Suprapubic skin (tissue), 4 donors: ENCODE results near the gene RPL10A. TPM values are rescaled to one million over a fixed set of nuclear protein-coding genes. Genes with fewer than 3 reads are reported as not detected.

ENCODE experiments used
- DNase-seq, 2 donors: peaks; one replicate each; pipeline ENCODE4 v3.0.0-alpha.2; 2019; ENCODE audit warnings: low spot score in 2 of 2
- H3K27ac ChIP-seq: fragments of 200-600 bp; sonication (generic); one replicate; pipeline ENCODE4 v1.5.1; 2019
- H3K27me3 ChIP-seq: fragments of 200-600 bp; sonication (generic); one replicate; pipeline ENCODE4 v1.5.1; 2019
- H3K36me3 ChIP-seq: fragments of 200-600 bp; sonication (generic); one replicate; pipeline ENCODE4 v1.5.1; 2019
- H3K4me1 ChIP-seq: fragments of 200-600 bp; sonication (generic); one replicate; pipeline ENCODE4 v1.5.1; 2019
- H3K4me3 ChIP-seq: fragments of 200-600 bp; sonication (generic); one replicate; pipeline ENCODE4 v1.5.1; 2019; ENCODE audit warnings: mild to moderate bottlenecking
- H3K9me3 ChIP-seq: fragments of 200-600 bp; sonication (generic); one replicate; pipeline ENCODE4 v1.5.1; 2019
- EP300 ChIP-seq: sonication (generic); formaldehyde crosslinking; IDR thresholded peaks from one replicate; pipeline ENCODE4 v1.6.1; 2017; ENCODE audit warnings: antibody characterized with exemption
- POLR2A ChIP-seq, 2 donors: fragments of 450-650 bp; IDR thresholded peaks; one replicate each; pipeline ENCODE4 v1.6.1; 2017; ENCODE audit warnings: antibody characterized with exemption in 2 of 2, mild to moderate bottlenecking in 2 of 2, moderate library complexity in 2 of 2
- POLR2AphosphoS5 ChIP-seq, 3 donors: sonication (generic); formaldehyde crosslinking; IDR thresholded peaks; one replicate each; pipeline ENCODE4 v1.6.1; 2017; ENCODE audit warnings: antibody characterized with exemption in 3 of 3
- WGBS: methylation state at CpG from one replicate; pipeline ENCODE4 v1.1.5; 2018; 5-methylcytosine and 5-hydroxymethylcytosine counted together
- total RNA-seq, 4 donors: library from RNA; depleted of rRNA; stranded (reverse); fragments of >200 nt; gene quantifications; one replicate each; pipeline ENCODE4 v1.1.0, GENCODE V29; 2016
- TF ChIP-seq, protein P1 (sequence below), 2 donors: fragments of 200-600 bp in 1 of 2; fragments of 450-650 bp in 1 of 2; sonication (generic) in 1 of 2; IDR thresholded peaks; one replicate each; pipeline ENCODE4 v1.5.1; 2016 to 2019; ENCODE audit warnings: antibody characterized with exemption in 2 of 2, mild to moderate bottlenecking in 1 of 2, moderate library complexity in 1 of 2

Gene RPL10A
- total RNA-seq, 4 donors from 2014 or later, result 1,092 to 2,148 (median 1,858) TPM

DNA sequence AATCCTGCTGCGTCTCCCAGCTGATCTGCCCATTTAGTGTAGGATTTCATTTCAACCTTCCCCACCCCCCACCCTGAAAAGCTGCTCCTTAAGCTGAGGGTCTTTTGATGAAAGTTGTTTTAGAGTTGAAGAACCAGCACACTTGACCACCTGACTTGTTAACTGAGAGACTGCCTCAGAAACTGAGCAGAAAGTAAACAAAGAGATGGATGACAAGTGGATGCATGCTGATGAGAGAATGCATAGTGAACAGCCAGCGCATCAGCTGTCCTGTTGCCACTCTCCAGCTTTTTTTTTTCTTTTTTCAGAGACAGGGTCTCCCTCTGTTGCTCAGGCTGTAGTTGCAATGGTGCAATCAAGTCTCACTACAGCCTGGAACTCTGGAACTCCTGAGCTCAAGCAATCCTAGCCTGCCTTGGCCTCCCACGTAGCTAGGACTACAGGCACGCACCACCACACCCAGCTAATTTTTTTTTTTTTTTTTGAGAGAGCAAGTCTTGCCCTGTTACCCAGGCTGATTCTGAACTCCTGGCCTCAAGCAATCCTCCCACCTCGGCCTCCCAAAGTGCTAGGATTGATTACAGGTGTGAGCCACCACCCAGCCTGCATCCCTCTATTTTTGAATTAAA lies 9.5 kb downstream of the RPL10A start:
- TF ChIP-seq POLR2A (IDR thresholded peaks at IDR 0.05) (no peak), POLR2AphosphoS5 (IDR thresholded peaks at IDR 0.05) (no peak), EP300 (no peak)
- TF ChIP-seq, protein P1, sequence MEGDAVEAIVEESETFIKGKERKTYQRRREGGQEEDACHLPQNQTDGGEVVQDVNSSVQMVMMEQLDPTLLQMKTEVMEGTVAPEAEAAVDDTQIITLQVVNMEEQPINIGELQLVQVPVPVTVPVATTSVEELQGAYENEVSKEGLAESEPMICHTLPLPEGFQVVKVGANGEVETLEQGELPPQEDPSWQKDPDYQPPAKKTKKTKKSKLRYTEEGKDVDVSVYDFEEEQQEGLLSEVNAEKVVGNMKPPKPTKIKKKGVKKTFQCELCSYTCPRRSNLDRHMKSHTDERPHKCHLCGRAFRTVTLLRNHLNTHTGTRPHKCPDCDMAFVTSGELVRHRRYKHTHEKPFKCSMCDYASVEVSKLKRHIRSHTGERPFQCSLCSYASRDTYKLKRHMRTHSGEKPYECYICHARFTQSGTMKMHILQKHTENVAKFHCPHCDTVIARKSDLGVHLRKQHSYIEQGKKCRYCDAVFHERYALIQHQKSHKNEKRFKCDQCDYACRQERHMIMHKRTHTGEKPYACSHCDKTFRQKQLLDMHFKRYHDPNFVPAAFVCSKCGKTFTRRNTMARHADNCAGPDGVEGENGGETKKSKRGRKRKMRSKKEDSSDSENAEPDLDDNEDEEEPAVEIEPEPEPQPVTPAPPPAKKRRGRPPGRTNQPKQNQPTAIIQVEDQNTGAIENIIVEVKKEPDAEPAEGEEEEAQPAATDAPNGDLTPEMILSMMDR (IDR thresholded peaks at IDR 0.05), result no peak
- H3K9me3 ChIP-seq, result no peaks in the 10 kb centered on the region
- H3K4me3 ChIP-seq, result no peak overlapping the region
- H3K36me3 ChIP-seq, result peaks cover 70% of the 10 kb centered on the region
- H3K27me3 ChIP-seq, result no peaks in the 10 kb centered on the region
- H3K27ac ChIP-seq, result no peak overlapping the region
- no peak for DNase-seq
- WGBS, result 90% methylated on average over 5 of the region's 5 CpGs
- H3K4me1 ChIP-seq, result peaks cover 1% of the 10 kb centered on the region

DNA sequence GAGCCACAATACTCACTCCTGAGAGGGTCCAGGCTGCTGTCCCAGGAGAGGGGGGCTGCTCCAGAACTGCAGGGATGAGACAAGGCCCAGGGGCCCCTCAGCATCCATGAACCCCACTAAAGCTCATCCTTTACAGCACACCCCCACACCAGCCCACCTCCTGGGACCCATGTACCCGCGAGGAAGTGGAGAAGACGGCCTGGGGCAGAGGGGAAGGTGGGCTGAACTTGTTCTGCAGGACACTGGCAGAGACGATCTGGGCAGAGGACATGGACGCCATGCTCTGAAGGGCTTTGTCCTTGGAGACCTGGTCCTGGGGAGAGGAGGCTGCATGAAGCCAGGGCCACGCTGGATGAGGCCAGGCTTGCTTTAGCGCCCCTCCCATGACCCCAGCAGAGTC lies 10.1 kb downstream of the RPL10A start:
- 88% methylated on average over 7 of the region's 7 CpGs for WGBS
- Histone ChIP-seq H3K4me3 (no peak overlapping the region), H3K9me3 (no peaks in the 10 kb centered on the region), H3K36me3 (peaks cover 67% of the 10 kb centered on the region), H3K4me1 (no peaks in the 10 kb centered on the region), H3K27me3 (no peaks in the 10 kb centered on the region), H3K27ac (no peak overlapping the region)
- no peak for DNase-seq
- TF ChIP-seq, protein P1 (IDR thresholded peaks at IDR 0.05), result no peak
- TF ChIP-seq POLR2A (IDR thresholded peaks at IDR 0.05), result no peak
- TF ChIP-seq EP300, result no peak
- TF ChIP-seq POLR2AphosphoS5 (IDR thresholded peaks at IDR 0.05), result no peak

DNA sequence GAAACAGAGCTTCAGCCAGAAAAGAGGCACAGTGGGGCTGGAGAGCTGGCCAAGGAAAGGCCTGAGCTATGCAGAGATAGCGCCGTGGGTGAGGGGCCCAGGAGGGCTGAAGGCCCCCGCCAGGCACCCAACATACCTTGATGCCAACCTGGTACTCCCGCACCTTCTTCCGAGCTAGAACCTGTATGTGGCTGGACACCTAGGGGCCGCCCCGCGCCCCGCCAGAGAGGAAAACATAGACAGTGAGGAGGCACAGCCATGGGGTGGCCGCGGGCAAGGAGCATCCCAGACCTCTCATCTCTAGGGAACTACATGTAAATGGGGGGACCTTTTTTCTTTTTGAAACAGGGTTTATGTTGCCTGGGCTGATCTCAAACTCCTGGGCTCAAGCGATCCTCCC lies 12.0 kb downstream of the RPL10A start:
- no peaks in the 10 kb centered on the region for H3K27me3 ChIP-seq
- peaks cover 9% of the 10 kb centered on the region for H3K4me1 ChIP-seq
- no peak overlapping the region for H3K27ac ChIP-seq
- no peak for DNase-seq
- WGBS, result 91% methylated on average over 12 of the region's 12 CpGs
- TF ChIP-seq, protein P1 (IDR thresholded peaks at IDR 0.05), result no peak
- TF ChIP-seq POLR2AphosphoS5 (IDR thresholded peaks at IDR 0.05), result no peak
- no peak for TF ChIP-seq EP300
- TF ChIP-seq POLR2A (IDR thresholded peaks at IDR 0.05), result no peak
- peaks cover 59% of the 10 kb centered on the region for H3K36me3 ChIP-seq
- H3K4me3 ChIP-seq, result no peak overlapping the region
- no peaks in the 10 kb centered on the region for H3K9me3 ChIP-seq

DNA sequence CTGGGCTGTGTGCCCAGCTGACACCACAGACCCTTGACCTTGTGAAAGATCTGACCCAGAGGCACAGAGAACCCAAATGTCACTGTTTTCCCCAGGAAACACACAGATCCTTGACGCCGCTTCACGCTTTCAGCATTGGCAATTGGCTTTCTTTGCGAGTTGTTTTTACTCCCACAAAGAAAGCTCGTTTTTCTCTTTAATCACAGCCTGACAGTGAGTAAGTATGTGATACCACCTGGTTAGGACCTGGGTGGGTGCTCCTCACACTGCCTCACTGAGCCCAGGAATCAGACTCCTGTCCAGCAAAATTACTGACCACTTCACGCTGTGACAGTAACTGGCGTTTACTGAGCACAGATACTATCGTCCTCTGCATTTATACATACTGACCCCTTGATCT lies 13.0 kb downstream of the RPL10A start:
- 88% methylated on average over 8 of the region's 8 CpGs for WGBS
- no peak for DNase-seq
- peaks cover 55% of the 10 kb centered on the region for H3K36me3 ChIP-seq

DNA sequence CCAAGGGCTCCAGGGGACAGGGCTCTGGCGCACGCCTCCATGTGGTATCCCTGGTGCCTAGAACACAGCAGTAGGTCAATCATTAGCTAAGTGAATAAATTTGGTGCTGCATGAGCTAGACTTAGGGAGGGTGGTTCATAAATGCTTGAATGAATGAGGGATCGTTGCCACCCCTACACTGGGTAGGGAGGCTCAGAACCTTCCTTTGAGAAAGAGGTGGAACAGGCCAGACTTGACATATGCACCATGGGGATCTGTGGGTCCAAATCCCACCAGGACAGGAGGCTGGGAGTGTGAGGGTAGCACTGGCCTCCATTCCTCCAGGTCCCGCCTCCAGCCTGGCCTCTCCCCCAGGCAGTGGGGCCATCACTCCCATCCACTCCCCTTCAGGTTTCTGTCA lies 14.9 kb downstream of the RPL10A start:
- H3K9me3 ChIP-seq, result no peaks in the 10 kb centered on the region
- H3K27me3 ChIP-seq, result no peaks in the 10 kb centered on the region
- WGBS, result 90% methylated on average over 4 of the region's 4 CpGs
- DNase-seq, result no peak
- H3K36me3 ChIP-seq, result peaks cover 42% of the 10 kb centered on the region
- H3K4me3 ChIP-seq, result no peak overlapping the region
- H3K27ac ChIP-seq, result no peak overlapping the region
- TF ChIP-seq POLR2AphosphoS5 (IDR thresholded peaks at IDR 0.05) (no peak), EP300 (no peak), POLR2A (IDR thresholded peaks at IDR 0.05) (no peak)
- TF ChIP-seq, protein P1 (IDR thresholded peaks at IDR 0.05), result no peak
- H3K4me1 ChIP-seq, result peaks cover 38% of the 10 kb centered on the region

More for the DNA sequence above, 13.0 kb downstream of the RPL10A start:
- Histone ChIP-seq H3K4me3 (no peak overlapping the region), H3K9me3 (no peaks in the 10 kb centered on the region), H3K27ac (no peak overlapping the region), H3K4me1 (peaks cover 19% of the 10 kb centered on the region), H3K27me3 (no peaks in the 10 kb centered on the region)
- TF ChIP-seq POLR2AphosphoS5 (IDR thresholded peaks at IDR 0.05) (no peak), EP300 (no peak), POLR2A (IDR thresholded peaks at IDR 0.05) (no peak)
- TF ChIP-seq, protein P1 (IDR thresholded peaks at IDR 0.05), result no peak
